HFF-Myc (cell line): ENCODE data around the gene ALK.

Source experiments
- DNase-seq: peaks from one replicate; pipeline ENCODE4 v3.0.0-alpha.2; 2011; ENCODE audit warnings: low read depth; ENCODE audit errors: extremely low read depth
- H3K4me3 ChIP-seq: replicated peaks from 2 replicates; pipeline ENCODE4 v1.5.1; 2011; ENCODE audit warnings: low read depth, mild to moderate bottlenecking, control low read depth, low read length
- CTCF ChIP-seq: IDR thresholded peaks from 2 replicates; pipeline ENCODE4 v1.5.1; 2012; ENCODE audit warnings: mild to moderate bottlenecking, low read depth, low read length, control low read depth; ENCODE audit errors: missing control alignments

ALK gene

GRCh38 chr2:29544031-29544430, 377.4 kb downstream of the ALK start:
- no peak overlapping the region for H3K4me3 ChIP-seq
- no peak for TF ChIP-seq CTCF
- no peak for DNase-seq

GRCh38 chr2:29535188-29535587, 386.2 kb downstream of the ALK start:
- H3K4me3 ChIP-seq, result no peak overlapping the region
- no peak for TF ChIP-seq CTCF
- no peak for DNase-seq

GRCh38 chr2:29532436-29532835, 388.9 kb downstream of the ALK start:
- DNase-seq, result no peak
- no peak for TF ChIP-seq CTCF

GRCh38 chr2:29531626-29532025, 389.8 kb downstream of the ALK start:
- DNase-seq, result no peak
- TF ChIP-seq CTCF, result no peak
- no peak overlapping the region for H3K4me3 ChIP-seq

More at GRCh38 chr2:29532436-29532835, 388.9 kb downstream of the ALK start:
- no peak overlapping the region for H3K4me3 ChIP-seq

- H3K4me3 ChIP-seq, result no peak overlapping the region
- DNase-seq, result no peak
- no peak for TF ChIP-seq CTCF
Observed at GRCh38 chr2:29530281-29530680, 391.1 kb downstream of the ALK start.

- H3K4me3 ChIP-seq, result no peak overlapping the region
Observed at GRCh38 chr2:29528891-29529520, 392.4 kb downstream of the ALK start.

More at GRCh38 chr2:29528891-29529520, 392.4 kb downstream of the ALK start:
- DNase-seq, result no peak
- TF ChIP-seq CTCF, result no peak
